Fibroblast of villous mesenchyme (primary cell): Measurements from ENCODE around the gene KAZN. TPM values are rescaled to one million over a fixed set of nuclear protein-coding genes. Genes with fewer than 3 reads are reported as not detected.

Experiments
- DNase-seq: peaks from one replicate; pipeline ENCODE4 v3.0.0-alpha.2; 2010; ENCODE audit warnings: low read depth
- H3K4me3 ChIP-seq: 2 replicates; pipeline ENCODE4 v1.5.1; 2011; ENCODE audit warnings: low read depth, mild to moderate bottlenecking, low read length
- total RNA-seq: library from RNA; depleted of rRNA; stranded (reverse); fragments of >200 nt; gene quantifications from 2 replicates; pipeline ENCODE4 v1.2.3, GENCODE V29; 2012
- TF ChIP-seq, protein P1 (sequence below): IDR thresholded peaks from 2 replicates; pipeline ENCODE4 v1.5.1; 2012; ENCODE audit warnings: low read depth, mild to moderate bottlenecking, low read length; ENCODE audit not compliant: insufficient read depth

KAZN gene
- total RNA-seq, 1 donor: 8.6 TPM

DNA sequence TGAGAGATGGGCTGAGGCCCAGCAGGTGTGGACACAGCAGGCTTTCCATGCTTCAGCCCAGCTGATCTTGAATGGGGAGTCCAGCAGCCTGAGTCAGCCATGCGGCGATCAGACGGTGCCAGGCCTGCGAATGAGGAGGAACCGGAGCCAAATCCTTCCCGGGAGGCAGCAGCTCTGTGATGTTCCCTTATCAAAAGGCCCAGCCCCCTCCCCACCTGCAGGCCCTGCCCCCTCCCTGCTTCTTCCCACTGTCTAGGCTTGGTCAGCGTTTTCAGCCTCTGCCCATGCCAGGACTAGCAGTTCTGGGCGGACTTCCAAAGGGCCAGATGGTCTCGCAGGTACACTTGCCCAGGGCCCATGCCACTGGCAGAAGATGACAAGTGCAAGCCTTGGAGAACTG, 253.8 kb downstream of the KAZN start:
- TF ChIP-seq, protein P1, sequence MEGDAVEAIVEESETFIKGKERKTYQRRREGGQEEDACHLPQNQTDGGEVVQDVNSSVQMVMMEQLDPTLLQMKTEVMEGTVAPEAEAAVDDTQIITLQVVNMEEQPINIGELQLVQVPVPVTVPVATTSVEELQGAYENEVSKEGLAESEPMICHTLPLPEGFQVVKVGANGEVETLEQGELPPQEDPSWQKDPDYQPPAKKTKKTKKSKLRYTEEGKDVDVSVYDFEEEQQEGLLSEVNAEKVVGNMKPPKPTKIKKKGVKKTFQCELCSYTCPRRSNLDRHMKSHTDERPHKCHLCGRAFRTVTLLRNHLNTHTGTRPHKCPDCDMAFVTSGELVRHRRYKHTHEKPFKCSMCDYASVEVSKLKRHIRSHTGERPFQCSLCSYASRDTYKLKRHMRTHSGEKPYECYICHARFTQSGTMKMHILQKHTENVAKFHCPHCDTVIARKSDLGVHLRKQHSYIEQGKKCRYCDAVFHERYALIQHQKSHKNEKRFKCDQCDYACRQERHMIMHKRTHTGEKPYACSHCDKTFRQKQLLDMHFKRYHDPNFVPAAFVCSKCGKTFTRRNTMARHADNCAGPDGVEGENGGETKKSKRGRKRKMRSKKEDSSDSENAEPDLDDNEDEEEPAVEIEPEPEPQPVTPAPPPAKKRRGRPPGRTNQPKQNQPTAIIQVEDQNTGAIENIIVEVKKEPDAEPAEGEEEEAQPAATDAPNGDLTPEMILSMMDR: no peak
- no peak for DNase-seq
- no peak overlapping the region for H3K4me3 ChIP-seq

DNA sequence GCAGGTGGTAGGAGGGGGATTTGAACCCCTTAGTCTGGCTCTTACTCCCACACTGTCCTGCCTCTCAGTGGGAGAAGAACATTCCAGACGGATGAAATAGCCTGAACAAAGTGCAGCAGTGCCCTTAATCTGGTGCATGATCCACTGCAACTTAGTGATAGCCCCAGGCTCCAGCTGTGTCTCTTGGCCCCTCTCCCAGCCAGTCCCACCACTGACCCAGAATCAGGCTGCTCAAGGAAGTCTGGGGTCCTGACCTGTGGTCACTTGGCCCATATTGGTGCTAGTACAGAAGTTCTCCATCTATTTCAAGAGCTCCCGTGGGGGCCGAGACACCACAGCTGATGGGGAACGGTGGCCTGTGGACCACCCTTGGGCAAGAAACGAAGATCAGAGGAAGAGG, 255.0 kb downstream of the KAZN start:
- H3K4me3 ChIP-seq: no peak overlapping the region
- TF ChIP-seq, protein P1: no peak
- DNase-seq: no peak

DNA sequence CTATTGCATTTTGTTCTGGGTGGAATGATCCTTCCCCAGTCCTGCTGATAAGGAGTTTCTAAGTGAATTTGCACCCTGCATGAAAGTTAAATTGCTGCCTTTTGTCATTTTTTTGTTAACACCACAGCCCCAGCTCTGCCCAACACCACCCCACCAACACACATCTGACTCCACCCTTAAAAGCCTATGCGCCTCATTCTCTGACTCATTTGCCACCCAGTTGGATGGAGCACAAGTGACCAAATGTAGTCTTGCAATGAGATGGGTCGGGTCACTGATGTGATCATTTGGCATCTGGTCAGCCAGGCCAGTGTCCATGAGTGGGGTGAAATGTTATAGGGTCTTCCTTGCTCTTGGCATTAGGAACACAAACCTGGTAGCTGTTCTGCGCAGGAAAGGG, 256.8 kb downstream of the KAZN start:
- TF ChIP-seq, protein P1: no peak
- no peak overlapping the region for H3K4me3 ChIP-seq
- DNase-seq: no peak

DNA sequence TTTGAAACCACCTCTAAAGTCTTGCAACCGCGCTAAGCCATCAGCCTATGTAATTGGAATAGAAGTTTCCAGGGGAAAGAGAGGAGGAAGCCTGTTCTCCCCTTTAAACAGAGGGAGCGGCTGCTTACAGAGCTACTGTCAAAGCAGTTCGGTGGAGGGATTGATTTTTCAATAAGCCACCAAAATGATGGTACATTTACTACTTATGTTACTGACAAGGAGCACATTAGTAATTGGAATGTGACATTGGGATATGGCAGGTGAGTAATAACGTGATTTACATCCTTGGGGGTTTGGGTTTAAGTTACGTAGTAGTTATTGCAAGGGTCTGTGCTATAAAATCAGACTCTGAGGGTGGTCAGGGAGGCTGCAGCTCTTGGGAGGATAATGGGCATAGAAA, 257.3 kb downstream of the KAZN start:
- no peak for DNase-seq
- no peak overlapping the region for H3K4me3 ChIP-seq
- TF ChIP-seq, protein P1: no peak

DNA sequence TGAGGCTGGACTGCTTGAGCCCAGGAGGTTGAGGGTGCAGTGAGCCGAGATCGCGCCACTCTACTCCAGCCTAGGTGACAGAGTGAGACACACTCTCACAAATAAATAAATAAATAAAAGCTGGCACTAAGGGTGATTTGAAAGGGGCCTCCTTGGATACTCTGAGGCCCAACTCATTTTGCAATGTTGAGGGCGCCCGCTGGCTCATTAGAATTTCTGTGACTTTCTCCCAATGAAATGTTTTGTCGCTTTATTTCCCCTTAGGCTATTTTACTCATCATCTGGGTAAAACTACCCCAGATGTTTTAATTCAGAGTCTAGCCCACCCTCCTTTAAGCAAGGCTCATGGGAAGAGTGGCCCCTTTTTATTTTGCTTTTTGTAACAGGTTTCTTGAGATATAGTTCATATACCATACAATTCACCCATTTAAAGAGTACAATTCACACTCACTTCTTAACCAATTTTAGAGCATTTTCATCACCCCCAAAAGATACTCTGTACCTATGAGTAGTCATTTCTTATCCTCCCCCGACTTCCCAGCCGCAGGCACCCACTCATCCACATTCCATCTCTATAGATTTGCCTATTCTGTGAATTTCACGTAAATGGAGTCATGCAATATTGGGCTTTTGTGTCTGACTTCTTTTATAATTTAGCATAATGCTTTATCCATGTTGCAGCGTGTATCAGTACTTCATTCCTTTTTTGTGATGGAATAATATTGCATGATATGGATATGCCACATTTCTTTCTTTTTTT, 259.1 kb downstream of the KAZN start:
- no peak for DNase-seq
- no peak overlapping the region for H3K4me3 ChIP-seq
- TF ChIP-seq, protein P1: no peak

DNA sequence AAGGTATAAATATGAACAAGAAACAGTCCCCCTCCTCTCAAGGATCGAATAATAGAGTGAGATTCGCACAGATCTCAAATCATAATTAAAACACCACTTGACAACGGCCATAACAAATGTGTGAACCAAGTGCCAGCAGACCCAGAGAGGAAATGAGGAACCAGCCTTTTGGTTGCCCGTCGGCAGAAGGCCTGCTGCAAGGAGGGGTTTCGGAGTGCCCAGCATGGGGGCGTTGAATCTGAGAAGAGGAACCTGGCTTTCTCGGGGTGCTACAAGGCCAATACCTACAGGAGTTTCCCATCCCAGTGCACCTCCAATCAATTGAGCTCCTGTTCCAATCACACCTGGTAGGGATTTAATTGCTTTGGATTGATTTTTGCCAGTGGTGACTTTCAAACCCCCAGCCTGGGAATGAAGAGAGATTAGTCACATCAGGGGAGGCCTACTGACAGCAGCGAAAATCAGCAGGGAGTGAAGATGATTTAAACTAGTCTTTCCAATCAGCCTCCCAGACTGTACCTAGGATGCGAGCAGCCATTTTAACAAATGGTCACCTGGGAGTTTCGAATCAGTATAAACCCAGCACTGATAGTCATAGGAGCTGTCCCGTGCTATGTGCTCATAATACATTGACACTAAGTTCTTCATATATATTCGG, 263.8 kb downstream of the KAZN start:
- DNase-seq: no peak
- no peak overlapping the region for H3K4me3 ChIP-seq
- TF ChIP-seq, protein P1: no peak
